NB4 (cell line): ENCODE data around the gene CCL23.

Experiments used
- DNase-seq: peaks from one replicate; pipeline ENCODE4 v3.0.0; 2010; ENCODE audit warnings: low read depth
- H3K4me3 ChIP-seq: one replicate; pipeline ENCODE4 v1.5.1; 2011; ENCODE audit warnings: mild to moderate bottlenecking, low read depth, low read length, moderate library complexity
- CTCF ChIP-seq: IDR thresholded peaks from one replicate; pipeline ENCODE4 v1.5.1; 2012; ENCODE audit warnings: low read depth, low read length
- MYC ChIP-seq: IDR thresholded peaks from 2 replicates; pipeline ENCODE4 v1.6.1; 2011; ENCODE audit warnings: low read depth, low read length
- POLR2A ChIP-seq: IDR thresholded peaks from 2 replicates; pipeline ENCODE4 v1.6.1; 2011; ENCODE audit warnings: mild to moderate bottlenecking; ENCODE audit not compliant: insufficient read length; ENCODE audit errors: extremely low read depth
- TF ChIP-seq, protein P1 (sequence below): IDR thresholded peaks from 2 replicates; pipeline ENCODE4 v1.6.1; 2011; ENCODE audit warnings: low read depth, low read length

Gene CCL23

DNA sequence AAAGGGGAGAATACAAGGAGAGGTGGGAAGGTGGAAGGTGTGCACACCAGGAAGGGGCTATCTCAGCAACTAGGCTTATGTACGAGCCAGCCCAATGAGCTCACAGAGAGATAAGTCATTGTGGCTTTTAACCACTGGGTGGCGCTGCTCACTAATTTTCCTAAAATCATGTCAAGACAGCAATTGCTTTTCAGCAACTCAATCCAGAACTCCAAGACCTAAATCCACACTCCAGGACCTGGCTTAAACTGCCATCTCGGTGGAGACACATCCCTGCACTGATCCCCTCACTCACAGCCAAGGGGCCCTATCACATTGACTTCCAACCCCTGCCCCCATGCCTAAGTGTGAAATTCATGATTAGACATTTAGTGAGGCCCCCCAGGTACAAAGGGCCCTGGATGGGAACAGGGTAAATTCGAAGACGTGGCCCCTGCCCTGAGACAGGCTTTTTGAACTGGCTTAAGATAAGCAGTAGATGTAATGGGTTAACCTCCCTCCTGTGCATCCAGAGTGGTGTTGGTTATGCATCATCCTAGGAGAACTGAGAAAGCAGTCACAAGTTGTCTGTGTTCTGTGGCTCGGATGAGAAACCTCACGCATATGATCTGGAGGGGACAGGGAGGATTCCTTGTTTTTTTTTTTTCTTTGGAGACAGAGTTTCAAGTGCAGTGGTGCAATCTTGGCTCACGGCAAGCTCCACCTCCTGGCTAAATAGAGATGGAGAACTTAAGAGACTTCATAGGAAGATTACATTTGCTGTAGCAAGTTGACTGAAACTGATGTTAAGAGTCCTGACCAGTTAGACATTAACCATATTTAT, 48.0 kb downstream of the CCL23 start:
- DNase-seq, result peak; percentile 87
- peak; percentile 75 for TF ChIP-seq CTCF
- TF ChIP-seq POLR2A, result no peak
- H3K4me3 ChIP-seq, result no peak overlapping the region

GRCh38 chr17:35968520-35969054, 49.2 kb downstream of the CCL23 start:
- no peak overlapping the region for H3K4me3 ChIP-seq
- TF ChIP-seq POLR2A (no peak), CTCF (no peak), MYC (no peak)
- TF ChIP-seq, protein P1, sequence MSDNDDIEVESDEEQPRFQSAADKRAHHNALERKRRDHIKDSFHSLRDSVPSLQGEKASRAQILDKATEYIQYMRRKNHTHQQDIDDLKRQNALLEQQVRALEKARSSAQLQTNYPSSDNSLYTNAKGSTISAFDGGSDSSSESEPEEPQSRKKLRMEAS, result no peak
- peak; percentile 23 for DNase-seq

- DNase-seq, result no peak
- no peak overlapping the region for H3K4me3 ChIP-seq
- TF ChIP-seq POLR2A (no peak), CTCF (no peak), MYC (no peak)
- TF ChIP-seq, protein P1, result no peak
Observed at GRCh38 chr17:35965272-35965671, 52.5 kb downstream of the CCL23 start.

DNA sequence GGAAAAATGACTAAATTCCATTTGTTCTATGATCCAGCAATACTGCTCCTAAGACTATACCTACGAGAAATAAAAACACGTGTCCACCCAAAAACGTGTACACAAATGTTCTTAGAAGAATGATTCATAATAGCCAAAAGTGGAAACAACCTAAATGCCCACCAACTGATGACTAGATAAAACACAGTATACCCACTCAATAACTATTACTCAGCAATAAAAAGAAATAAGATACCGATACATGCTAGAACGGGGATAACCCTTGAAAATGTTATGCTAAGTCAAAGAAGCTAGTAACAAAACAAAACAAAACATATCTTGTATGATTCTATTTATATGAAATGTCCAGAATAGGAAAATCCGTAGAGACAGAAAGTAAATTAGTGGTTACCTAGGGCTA, 54.1 kb downstream of the CCL23 start:
- no peak for TF ChIP-seq MYC
- TF ChIP-seq, protein P1, result no peak
- no peak for TF ChIP-seq POLR2A
- no peak for TF ChIP-seq CTCF
- DNase-seq, result no peak
- no peak overlapping the region for H3K4me3 ChIP-seq
